Adrenal gland (tissue), 12 donors: ENCODE data around the gene CXXC1. TPM values are rescaled to one million over a fixed set of nuclear protein-coding genes. Genes with fewer than 3 reads are reported as not detected.
A peak's percentile ranks its signal among the peaks of the same experiment; 100 is the strongest.

Source experiments
- DNase-seq, 7 donors: peaks; one replicate each; pipeline ENCODE4 v3.0.0-alpha.2; 2019 to 2020
- H3K27ac ChIP-seq, 5 donors: fragments of 200-600 bp; sonication (generic) in 4 of 5; 1 replicate in 3 of 5; 2 replicates in 2 of 5; pipeline versions ENCODE4 v1.5.1 to v1.8.0; 2016 to 2020; ENCODE audit warnings: mild to moderate bottlenecking in 1 of 5
- H3K27me3 ChIP-seq: fragments of 200-600 bp; 2 replicates; pipeline ENCODE4 v1.8.0; 2021
- H3K36me3 ChIP-seq, 2 donors: fragments of 200-600 bp; replicated peaks in 1 of 2; 1 replicate in 1 of 2; 2 replicates in 1 of 2; pipeline versions ENCODE4 v1.5.1 to v1.8.0; 2018 to 2022
- H3K4me1 ChIP-seq, 2 donors: fragments of 200-600 bp; replicated peaks in 1 of 2; 1 replicate in 1 of 2; 2 replicates in 1 of 2; pipeline versions ENCODE4 v1.5.1 to v1.8.0; 2018 to 2021
- H3K4me3 ChIP-seq, 4 donors: fragments of 200-600 bp; sonication (generic) in 3 of 4; one replicate each; pipeline ENCODE4 v1.5.1; 2016 to 2018
- H3K9me3 ChIP-seq, 3 donors: fragments of 200-600 bp; sonication (generic) in 1 of 3; replicated peaks in 1 of 3; 1 replicate in 2 of 3; 2 replicates in 1 of 3; pipeline versions ENCODE4 v1.5.1 to v1.8.0; 2016 to 2021
- CTCF ChIP-seq, 6 experiments: fragments of 450-650 bp in 4 of 6; fragments of 200-600 bp in 2 of 6; sonication (generic) in 1 of 6; IDR thresholded peaks; 1 replicate in 5 of 6; 2 replicates in 1 of 6; pipeline versions ENCODE4 v1.5.1 to v1.8.0; 2016 to 2021; ENCODE audit warnings: antibody characterized with exemption in 6 of 6, mild to moderate bottlenecking in 2 of 6, moderate library complexity in 1 of 6
- POLR2A ChIP-seq, 2 donors: fragments of 450-650 bp; IDR thresholded peaks; one replicate each; pipeline ENCODE4 v1.6.1; 2017; ENCODE audit warnings: antibody characterized with exemption in 2 of 2, mild to moderate bottlenecking in 2 of 2, moderate library complexity in 1 of 2
- whole genome bisulfite sequencing, 4 donors: extraction: QIAGEN DNeasy Blood & Tissue Kit in 2 of 4; methylation state at CpG; one replicate each; pipeline versions ENCODE4 v1.1.5 to v1.1.7; 2013 to 2017; 5-methylcytosine and 5-hydroxymethylcytosine counted together
- intact Hi-C, 2 donors: fragments of 100-400 bp; cut with DNase I; formaldehyde crosslinking; loops; one replicate each; pipeline versions ENCODE4 v1.14.1 to v1.15.0; 2022 to 2023
- polyA plus RNA-seq, 3 donors: library from polyadenylated mRNA; stranded (reverse); fragments of 200-250 nt in 2 of 3; fragments of 350-450 nt in 1 of 3; fragmentation: Illumina TruSeq in 1 of 3; extraction: RNeasy Lipid Tissue Mini Kit (QIAGEN cat#74804) in 1 of 3; gene quantifications; one replicate each; pipeline ENCODE4 v1.2.3, GENCODE V29; 2013 to 2014
- total RNA-seq, 9 donors: library from RNA; depleted of rRNA in 4 of 9; stranded (reverse); fragments of >200 nt in 4 of 9; fragments of 120-200 nt in 1 of 9; fragmentation: NEBNext Ultra II Directional in 1 of 9; extraction: Animal tissue kit (Norgen Biotek cat#: 25700) in 1 of 9; gene quantifications; one replicate each; pipeline versions ENCODE4 v1.1.0 to v1.2.4, GENCODE V29; 2013 to 2023
- donor health status: healthy with polysubstance abuse.
- donor health status: Bipolar disorder and iron deficiency.
- donor health status: DM: yes; HTN: yes; CAD: no.
- donor health status: DM: no; HTN: no; CAD: no.
- donor health status: DM: no; HTN: no; CAD: no.
- donor health status: DM: yes; HTN: yes; CAD: no.

Gene CXXC1
- total and polyA plus RNA-seq, 12 donors = 25.2 to 295 (median 66.2) TPM

- intact Hi-C loops = no loop called here
- 0 to 1% (median 1%) methylated on average over 27 of the region's 27 CpGs for WGBS, 4 donors
These were observed 458 bp downstream of the CXXC1 start for GRCh38 chr18:50287028-50287440.

GRCh38 chr18:50286391-50287027 lies 983 bp downstream of the CXXC1 start:
- TF ChIP-seq POLR2A (IDR thresholded peaks at IDR 0.05) (no peak), CTCF (IDR thresholded peaks at IDR 0.05) (no peak)
- peaks cover 0 to 28% of the 10 kb centered on the region in 2 donors for H3K36me3 ChIP-seq
- peaks cover 6 to 13% of the 10 kb centered on the region in 2 donors for H3K4me1 ChIP-seq
- no peaks in the 10 kb centered on the region for H3K9me3 ChIP-seq
- peak overlapping the region in 2 of 4 donors; percentile 86 to 89 for H3K4me3 ChIP-seq
- no peaks in the 10 kb centered on the region for H3K27me3 ChIP-seq
- WGBS, 4 donors = 18 to 35% (median 25%) methylated on average over 8 to 23 of the region's 23 CpGs
- peak in 3 of 7 donors; percentile 38 to 72 (median 46) for DNase-seq
- intact Hi-C loops = no loop called here
- H3K27ac ChIP-seq = peak overlapping the region in 4 of 5 donors; percentile 82 to 94 (median 88)

More at GRCh38 chr18:50287028-50287440, 458 bp downstream of the CXXC1 start:
- TF ChIP-seq POLR2A (IDR thresholded peaks at IDR 0.05) = no peak
- no peak for TF ChIP-seq CTCF (IDR thresholded peaks at IDR 0.05)
- Histone ChIP-seq H3K27ac (peak overlapping the region in 4 of 5 donors; percentile 82 to 94 (median 88)), H3K36me3 (peaks cover 0 to 28% of the 10 kb centered on the region in 2 donors), H3K9me3 (no peaks in the 10 kb centered on the region), H3K27me3 (no peaks in the 10 kb centered on the region), H3K4me1 (peaks cover 4 to 10% of the 10 kb centered on the region in 2 donors), H3K4me3 (peak overlapping the region; percentile 53 to 89 (median 84))
- peak in 1 of 7 donors; percentile 69 for DNase-seq

- 94 to 97% (median 96%) methylated on average over 23 to 24 of the region's 24 CpGs for WGBS, 4 donors
- Histone ChIP-seq H3K27me3 (no peaks in the 10 kb centered on the region), H3K4me3 (no peak overlapping the region), H3K9me3 (no peaks in the 10 kb centered on the region), H3K36me3 (peaks cover 0 to 28% of the 10 kb centered on the region in 2 donors), H3K4me1 (peaks cover 7 to 13% of the 10 kb centered on the region in 2 donors), H3K27ac (peak overlapping the region in 1 of 5 donors; percentile 94)
- TF ChIP-seq CTCF (IDR thresholded peaks at IDR 0.05) (no peak), POLR2A (IDR thresholded peaks at IDR 0.05) (no peak)
- intact Hi-C loops = no loop called here
- DNase-seq = no peak
These were observed 1.7 kb downstream of the CXXC1 start for GRCh38 chr18:50285631-50286321.

- Histone ChIP-seq H3K27me3 (no peaks in the 10 kb centered on the region), H3K36me3 (peaks cover 0 to 28% of the 10 kb centered on the region in 2 donors), H3K4me3 (no peak overlapping the region), H3K9me3 (no peaks in the 10 kb centered on the region), H3K27ac (peak overlapping the region in 2 of 5 donors; percentile 27 to 54), H3K4me1 (peaks cover 14 to 19% of the 10 kb centered on the region in 2 donors)
- intact Hi-C loops = no loop called here
- 92 to 100% (median 94%) methylated on average over 7 to 13 of the region's 13 CpGs for WGBS, 4 donors
- no peak for TF ChIP-seq CTCF (IDR thresholded peaks at IDR 0.05)
- TF ChIP-seq POLR2A (IDR thresholded peaks at IDR 0.05) = no peak
- DNase-seq = no peak
These were observed 2.4 kb downstream of the CXXC1 start for GRCh38 chr18:50285071-50285470.
